ENCODE results near the gene HNF4A.

HNF4A gene

DNA sequence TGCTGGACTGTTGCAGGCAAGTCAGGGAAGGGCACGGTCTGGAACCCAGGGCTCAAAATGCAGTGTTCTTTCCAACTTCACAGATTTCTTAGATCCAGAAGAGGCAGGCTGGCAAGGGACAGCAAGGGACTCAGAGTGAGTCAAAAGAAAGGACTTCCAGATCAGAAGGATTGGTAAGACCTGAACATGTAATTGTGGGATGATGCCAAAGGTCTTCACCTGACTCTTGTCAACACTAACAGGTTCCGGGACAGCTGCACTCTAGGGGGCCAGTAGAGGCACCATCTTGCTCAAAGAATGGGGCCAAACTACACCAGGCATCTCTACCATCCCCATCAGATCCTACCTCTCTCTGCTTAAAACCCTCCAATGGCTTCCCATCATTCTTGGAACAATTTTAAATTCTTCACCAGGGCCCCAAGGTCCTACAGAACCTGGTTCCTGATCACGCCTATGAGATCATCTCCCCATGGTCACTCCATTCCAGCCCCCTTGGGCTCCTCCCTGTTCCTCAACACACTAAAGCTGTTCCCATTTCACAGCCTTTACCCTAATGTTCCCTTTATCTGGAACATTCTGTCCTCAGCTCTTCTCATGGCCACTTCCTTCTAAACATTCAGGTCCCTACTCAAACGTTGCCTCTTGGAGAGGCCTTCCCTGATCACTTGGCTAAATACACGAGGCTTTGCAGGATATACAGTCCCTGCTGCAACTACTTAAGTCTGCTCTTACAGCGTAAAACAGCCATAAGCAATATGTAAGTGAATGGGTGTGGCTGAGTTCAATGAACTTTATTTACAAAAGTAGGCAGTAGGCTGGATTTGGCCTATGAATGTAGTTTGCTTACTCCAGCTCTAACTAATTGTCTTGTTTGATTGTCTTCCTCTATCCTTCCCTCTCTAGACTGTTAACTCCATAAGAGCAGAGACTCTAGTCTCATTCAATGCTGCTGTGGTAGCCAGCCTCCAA lies 90.5 kb downstream of the HNF4A start:
- Histone ChIP-seq H3K27me3 (ENCODE audit: insufficient read depth, poor library complexity, severe bottlenecking) (no peaks in the 10 kb centered on the region), H3K9me3 (ENCODE audit: severe bottlenecking) (no peaks in the 10 kb centered on the region), H3K36me3 (ENCODE audit: low read depth) (no peaks in the 10 kb centered on the region), H3K4me1 (ENCODE audit: insufficient read depth, poor library complexity, severe bottlenecking) (peaks cover 4% of the 10 kb centered on the region), H3K27ac (ENCODE audit: poor library complexity, severe bottlenecking) (no peak overlapping the region), H3K4me3 (ENCODE audit: severe bottlenecking) (no peak overlapping the region)
- ATAC-seq (ENCODE audit: low read depth) (no peak), DNase-seq (ENCODE audit: low spot score) (no peak)
- TF ChIP-seq, protein P1, sequence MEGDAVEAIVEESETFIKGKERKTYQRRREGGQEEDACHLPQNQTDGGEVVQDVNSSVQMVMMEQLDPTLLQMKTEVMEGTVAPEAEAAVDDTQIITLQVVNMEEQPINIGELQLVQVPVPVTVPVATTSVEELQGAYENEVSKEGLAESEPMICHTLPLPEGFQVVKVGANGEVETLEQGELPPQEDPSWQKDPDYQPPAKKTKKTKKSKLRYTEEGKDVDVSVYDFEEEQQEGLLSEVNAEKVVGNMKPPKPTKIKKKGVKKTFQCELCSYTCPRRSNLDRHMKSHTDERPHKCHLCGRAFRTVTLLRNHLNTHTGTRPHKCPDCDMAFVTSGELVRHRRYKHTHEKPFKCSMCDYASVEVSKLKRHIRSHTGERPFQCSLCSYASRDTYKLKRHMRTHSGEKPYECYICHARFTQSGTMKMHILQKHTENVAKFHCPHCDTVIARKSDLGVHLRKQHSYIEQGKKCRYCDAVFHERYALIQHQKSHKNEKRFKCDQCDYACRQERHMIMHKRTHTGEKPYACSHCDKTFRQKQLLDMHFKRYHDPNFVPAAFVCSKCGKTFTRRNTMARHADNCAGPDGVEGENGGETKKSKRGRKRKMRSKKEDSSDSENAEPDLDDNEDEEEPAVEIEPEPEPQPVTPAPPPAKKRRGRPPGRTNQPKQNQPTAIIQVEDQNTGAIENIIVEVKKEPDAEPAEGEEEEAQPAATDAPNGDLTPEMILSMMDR (IDR thresholded peaks at IDR 0.05; ENCODE audit: poor library complexity, severe bottlenecking) = no peak

DNA sequence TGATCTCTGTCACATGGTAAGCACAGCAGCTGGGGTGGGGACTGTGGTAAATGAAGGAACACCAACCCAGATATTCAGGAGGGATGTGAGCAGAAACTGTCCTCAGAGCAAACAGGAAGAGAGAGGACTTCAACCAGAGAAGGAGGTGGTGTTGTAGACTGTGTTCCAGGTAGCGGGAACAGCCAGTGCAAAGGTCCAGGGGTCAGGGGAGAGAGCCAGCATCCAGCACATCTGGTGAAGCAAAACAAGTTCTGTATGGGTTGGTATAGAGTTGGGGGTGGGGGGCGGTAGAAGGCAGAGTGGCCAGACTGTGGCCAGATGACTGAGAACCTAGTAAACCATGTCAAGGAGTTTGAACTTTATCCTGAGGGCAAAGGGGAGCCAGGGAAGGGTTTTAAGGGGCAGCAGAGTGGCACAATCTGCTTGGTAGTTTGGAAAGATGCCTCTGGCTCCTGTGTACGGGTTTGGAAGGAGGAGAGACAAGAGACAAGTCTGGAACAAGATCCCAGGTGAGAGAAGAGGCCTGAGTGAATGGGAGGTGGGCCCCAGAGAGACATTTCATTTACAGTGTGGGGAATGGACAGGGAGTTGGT lies 92.4 kb downstream of the HNF4A start:
- Histone ChIP-seq H3K9me3 (ENCODE audit: severe bottlenecking) (no peaks in the 10 kb centered on the region), H3K27me3 (ENCODE audit: insufficient read depth, poor library complexity, severe bottlenecking) (no peaks in the 10 kb centered on the region), H3K4me1 (ENCODE audit: insufficient read depth, poor library complexity, severe bottlenecking) (no peaks in the 10 kb centered on the region), H3K27ac (ENCODE audit: poor library complexity, severe bottlenecking) (no peak overlapping the region), H3K4me3 (ENCODE audit: severe bottlenecking) (no peak overlapping the region), H3K36me3 (ENCODE audit: low read depth) (no peaks in the 10 kb centered on the region)
- TF ChIP-seq, protein P1 (IDR thresholded peaks at IDR 0.05; ENCODE audit: poor library complexity, severe bottlenecking) = no peak
- no peak for ATAC-seq (ENCODE audit: low read depth)
- DNase-seq (ENCODE audit: low spot score) = no peak

DNA sequence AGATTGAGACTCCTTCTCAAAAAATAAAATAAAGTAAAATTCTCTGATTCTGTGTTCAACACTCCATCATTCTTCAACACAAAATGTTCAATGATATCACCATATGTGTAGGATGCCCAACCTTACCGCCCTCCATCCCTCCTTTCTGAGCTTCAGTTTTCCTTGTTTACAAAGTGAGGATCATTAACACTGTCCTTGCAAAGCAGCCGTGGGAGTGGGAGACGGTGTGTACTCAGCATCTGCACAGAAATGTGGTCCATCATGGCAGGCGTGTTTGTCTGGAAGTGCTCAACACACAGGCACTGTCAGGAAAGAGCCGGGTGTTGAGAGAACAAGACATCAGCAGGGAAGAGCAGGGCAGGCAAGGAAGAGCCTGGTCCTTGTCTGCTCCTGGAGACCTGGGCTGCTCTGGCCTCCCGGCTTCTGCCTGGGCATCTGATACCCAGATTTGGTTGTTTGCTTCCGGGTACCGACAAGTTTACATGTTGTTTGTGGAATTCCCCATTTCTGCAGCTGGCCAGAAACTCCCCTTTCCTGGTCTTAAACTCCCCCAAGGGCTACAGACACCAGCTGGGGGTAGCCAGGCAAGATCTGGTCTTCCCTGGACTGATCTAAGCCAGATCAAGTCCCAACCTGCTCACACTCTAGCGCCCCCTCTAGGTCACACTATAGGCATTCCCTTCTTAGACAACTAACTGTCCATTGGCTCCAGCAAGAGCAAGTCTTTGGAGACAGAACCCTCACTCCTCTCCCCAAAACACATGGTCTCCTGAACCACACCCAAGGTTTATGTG lies 93.5 kb downstream of the HNF4A start:
- DNase-seq (ENCODE audit: low spot score) (no peak), ATAC-seq (ENCODE audit: low read depth) (no peak)
- H3K4me1 ChIP-seq (ENCODE audit: insufficient read depth, poor library complexity, severe bottlenecking) = no peaks in the 10 kb centered on the region
- H3K36me3 ChIP-seq (ENCODE audit: low read depth) = no peaks in the 10 kb centered on the region
- H3K27ac ChIP-seq (ENCODE audit: poor library complexity, severe bottlenecking) = no peak overlapping the region
- H3K27me3 ChIP-seq (ENCODE audit: insufficient read depth, poor library complexity, severe bottlenecking) = no peaks in the 10 kb centered on the region
- H3K4me3 ChIP-seq (ENCODE audit: severe bottlenecking) = no peak overlapping the region
- TF ChIP-seq, protein P1 (IDR thresholded peaks at IDR 0.05; ENCODE audit: poor library complexity, severe bottlenecking) = peak; percentile 43
- no peaks in the 10 kb centered on the region for H3K9me3 ChIP-seq (ENCODE audit: severe bottlenecking)

DNA sequence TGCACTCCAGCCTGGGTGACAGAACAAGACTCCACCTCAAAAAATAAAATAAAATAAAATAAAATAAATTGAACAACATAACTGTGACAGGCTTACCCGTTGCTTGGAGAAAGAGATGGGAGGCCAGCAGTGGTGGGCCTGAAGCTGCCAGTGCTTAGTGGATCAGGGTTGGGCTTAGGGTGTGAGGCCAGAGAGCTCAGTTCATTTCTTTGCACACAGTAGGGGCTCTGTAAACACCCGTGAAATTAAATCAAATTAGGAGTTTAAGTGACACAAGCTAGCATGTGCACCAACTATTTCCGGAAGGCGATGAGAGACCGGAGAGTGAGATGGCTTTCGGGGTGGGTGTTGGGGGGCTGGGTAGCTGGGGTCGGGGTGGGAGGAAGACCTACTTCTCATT lies 94.4 kb downstream of the HNF4A start:
- DNase-seq (ENCODE audit: low spot score) (no peak), ATAC-seq (ENCODE audit: low read depth) (no peak)
- Histone ChIP-seq H3K4me1 (ENCODE audit: insufficient read depth, poor library complexity, severe bottlenecking) (no peaks in the 10 kb centered on the region), H3K4me3 (ENCODE audit: severe bottlenecking) (no peak overlapping the region), H3K36me3 (ENCODE audit: low read depth) (no peaks in the 10 kb centered on the region), H3K27me3 (ENCODE audit: insufficient read depth, poor library complexity, severe bottlenecking) (no peaks in the 10 kb centered on the region), H3K27ac (ENCODE audit: poor library complexity, severe bottlenecking) (no peak overlapping the region), H3K9me3 (ENCODE audit: severe bottlenecking) (no peaks in the 10 kb centered on the region)
- TF ChIP-seq, protein P1 (IDR thresholded peaks at IDR 0.05; ENCODE audit: poor library complexity, severe bottlenecking) = no peak
